ENCODE data around the gene FAM114A1.
"Not testable (repeated sequence)": the region's sequence is repeated elsewhere in the genome, so short reads cannot be mapped to it uniquely, and the experiment has no call there.

Gene FAM114A1

GRCh38 chr4:38958453-38959190, 91.0 kb downstream of the FAM114A1 start:
- in situ Hi-C loops (cut with MboI; ENCODE audit: low sequenced_read_pairs), result no loop called here

GRCh38 chr4:38959248-38959647, 91.6 kb downstream of the FAM114A1 start:
- in situ Hi-C loops (cut with MboI; ENCODE audit: low sequenced_read_pairs), result not testable (repeated sequence)

- in situ Hi-C loops (cut with MboI; ENCODE audit: low sequenced_read_pairs), result no loop called here
These were observed 97.6 kb downstream of the FAM114A1 start for GRCh38 chr4:38964942-38965775.

GRCh38 chr4:38965866-38966265, 98.3 kb downstream of the FAM114A1 start:
- in situ Hi-C loops (cut with MboI; ENCODE audit: low sequenced_read_pairs), result no loop called here

GRCh38 chr4:38967260-38968095, 99.9 kb downstream of the FAM114A1 start:
- in situ Hi-C loops (cut with MboI; ENCODE audit: low sequenced_read_pairs), result no loop called here

GRCh38 chr4:38968668-38969067, 101.1 kb downstream of the FAM114A1 start:
- in situ Hi-C loops (cut with MboI; ENCODE audit: low sequenced_read_pairs), result no loop called here

GRCh38 chr4:38976308-38976707, 108.7 kb downstream of the FAM114A1 start:
- in situ Hi-C loops (cut with MboI; ENCODE audit: low sequenced_read_pairs), result no loop called here

- in situ Hi-C loops (cut with MboI; ENCODE audit: low sequenced_read_pairs), result no loop called here
These were observed 111.5 kb downstream of the FAM114A1 start for GRCh38 chr4:38979081-38979480.

- in situ Hi-C loops (cut with MboI; ENCODE audit: low sequenced_read_pairs), result no loop called here
These were observed 112.1 kb downstream of the FAM114A1 start for GRCh38 chr4:38979511-38980230.

- in situ Hi-C loops (cut with MboI; ENCODE audit: low sequenced_read_pairs), result no loop called here
These were observed 113.5 kb downstream of the FAM114A1 start for GRCh38 chr4:38980903-38981676.

GRCh38 chr4:38982361-38983095, 114.9 kb downstream of the FAM114A1 start:
- in situ Hi-C loops (cut with MboI; ENCODE audit: low sequenced_read_pairs), result no loop called here

GRCh38 chr4:38983291-38983690, 115.7 kb downstream of the FAM114A1 start:
- in situ Hi-C loops (cut with MboI; ENCODE audit: low sequenced_read_pairs), result no loop called here

- in situ Hi-C loops (cut with MboI; ENCODE audit: low sequenced_read_pairs), result no loop called here
These were observed 116.4 kb downstream of the FAM114A1 start for GRCh38 chr4:38983787-38984598.

GRCh38 chr4:38985410-38986100, 117.9 kb downstream of the FAM114A1 start:
- in situ Hi-C loops (cut with MboI; ENCODE audit: low sequenced_read_pairs), result no loop called here

- in situ Hi-C loops (cut with MboI; ENCODE audit: low sequenced_read_pairs), result no loop called here
These were observed 119.9 kb downstream of the FAM114A1 start for GRCh38 chr4:38987491-38987890.

- in situ Hi-C loops (cut with MboI; ENCODE audit: low sequenced_read_pairs), result not testable (repeated sequence)
These were observed 120.7 kb downstream of the FAM114A1 start for GRCh38 chr4:38988353-38988752.

- in situ Hi-C loops (cut with MboI; ENCODE audit: low sequenced_read_pairs), result no loop called here
These were observed 121.9 kb downstream of the FAM114A1 start for GRCh38 chr4:38989487-38989886.

GRCh38 chr4:38990241-38990640, 122.6 kb downstream of the FAM114A1 start:
- in situ Hi-C loops (cut with MboI; ENCODE audit: low sequenced_read_pairs), result no loop called here
